Fibroblast of skin of back (primary cell): ENCODE measurements around the gene PPP1R18.
A peak's percentile ranks its signal among the peaks of the same experiment; 100 is the strongest.
"Not testable (repeated sequence)": the region's sequence is repeated elsewhere in the genome, so short reads cannot be mapped to it uniquely, and the experiment has no call there.

ENCODE experiments used
- DNase-seq: peaks from one replicate; pipeline ENCODE4 v3.0.0-alpha.2; 2013

Gene PPP1R18

GRCh38 chr6:30666300-30666699, 20.1 kb downstream of the PPP1R18 start:
- DNase-seq = not testable (repeated sequence)

- DNase-seq = no peak
Measured at GRCh38 chr6:30664994-30665767, 21.3 kb downstream of the PPP1R18 start.

DNA sequence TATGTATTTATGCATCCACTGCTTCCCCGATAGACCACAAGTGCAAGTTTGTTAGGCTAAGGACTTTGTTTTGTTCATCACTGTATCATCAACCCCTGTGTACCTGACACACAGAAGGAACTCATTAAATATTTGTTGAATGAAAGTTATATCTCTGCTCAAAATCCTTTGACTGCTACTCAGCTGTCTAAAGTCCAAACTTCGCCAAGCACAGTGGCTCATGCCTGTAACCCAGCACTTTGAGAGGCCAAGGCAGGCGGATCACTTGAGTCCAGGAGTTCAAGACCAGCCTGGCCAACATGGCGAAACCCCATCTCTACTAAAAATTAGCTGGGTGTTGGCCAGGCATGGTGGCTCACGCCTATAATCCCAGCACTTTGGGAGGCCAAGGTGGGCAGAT, 28.5 kb downstream of the PPP1R18 start:
- not testable (repeated sequence) for DNase-seq

GRCh38 chr6:30657454-30657853, 29.0 kb downstream of the PPP1R18 start:
- DNase-seq = no peak

- DNase-seq = no peak
Measured at GRCh38 chr6:30656513-30656912, 29.9 kb downstream of the PPP1R18 start.

GRCh38 chr6:30655743-30656094, 30.7 kb downstream of the PPP1R18 start:
- DNase-seq = no peak

GRCh38 chr6:30654798-30655742, 31.4 kb downstream of the PPP1R18 start:
- DNase-seq = no peak

- no peak for DNase-seq
Measured at GRCh38 chr6:30651143-30651542, 35.3 kb downstream of the PPP1R18 start.

DNA sequence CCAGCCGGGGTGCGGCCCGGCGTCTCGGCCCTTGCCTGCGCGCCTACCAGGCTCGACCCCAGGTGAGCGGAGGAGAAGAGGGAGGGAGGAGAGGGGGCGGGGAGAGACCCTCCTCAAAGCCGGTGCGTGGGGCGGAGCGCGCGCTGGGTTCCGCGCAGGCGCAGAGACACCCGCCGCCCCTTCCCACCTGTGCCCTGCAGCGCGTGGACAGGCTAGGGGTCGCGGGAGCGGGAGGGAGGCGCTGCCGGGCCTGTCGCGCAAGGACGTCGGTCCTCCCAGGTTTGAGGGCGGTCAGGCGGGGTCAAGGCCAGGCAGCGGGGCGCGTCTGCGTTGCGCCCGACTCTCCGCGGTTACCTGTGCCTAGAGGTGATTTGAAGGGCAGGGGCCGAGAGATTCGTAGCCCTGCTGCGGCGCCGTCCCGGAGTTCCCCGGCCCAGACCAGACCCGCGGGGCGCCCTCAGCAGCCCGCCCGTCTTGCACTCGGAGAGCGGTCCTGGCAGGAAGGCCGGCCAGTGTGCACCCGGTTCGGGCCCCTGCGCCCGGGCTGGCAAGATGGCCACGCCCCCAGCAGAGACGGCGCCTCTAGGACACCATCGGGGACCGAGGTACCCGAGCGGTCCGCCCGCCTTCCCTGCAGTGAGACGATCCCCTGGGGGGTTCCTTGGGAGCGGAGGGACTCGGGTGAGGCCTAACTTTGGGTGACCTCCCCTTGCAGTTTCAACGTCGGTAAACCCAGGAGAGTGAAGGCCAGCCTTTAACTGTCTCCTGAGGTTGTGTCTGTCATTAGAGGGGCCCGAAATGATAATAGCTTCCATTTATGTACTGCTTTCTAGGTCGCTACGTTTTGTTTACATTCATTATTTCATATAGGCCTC, 39.0 kb downstream of the PPP1R18 start:
- DNase-seq = peak; percentile 65

GRCh38 chr6:30646450-30647241, 39.8 kb downstream of the PPP1R18 start, which contains the start of gene C6orf136:
C6orf136 (plus strand) TSS chr6:30647133; CDS start chr6:30647232, 99 bp downstream.
- DNase-seq = peak; percentile 89

GRCh38 chr6:30645989-30646388, 40.5 kb downstream of the PPP1R18 start:
- DNase-seq = no peak

DNA sequence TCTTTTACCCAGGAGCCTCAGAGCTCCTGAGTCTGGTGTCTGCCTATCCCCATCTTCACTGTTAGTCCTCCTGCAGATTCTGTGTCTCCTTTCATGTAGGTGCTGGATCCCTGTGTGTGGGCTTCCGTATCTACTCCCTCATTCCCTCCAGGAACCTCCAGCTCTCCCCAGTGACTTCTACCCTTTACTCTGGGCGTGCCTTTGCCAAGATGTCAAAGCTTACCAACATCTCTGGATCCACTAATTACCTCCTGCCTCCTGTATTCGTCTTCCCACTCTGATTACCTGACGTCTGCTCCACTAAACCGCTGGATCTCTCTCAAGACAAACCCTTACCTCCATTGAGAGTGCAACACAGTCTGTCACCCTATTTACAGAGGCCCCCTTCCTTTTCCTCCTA, 41.7 kb downstream of the PPP1R18 start:
- DNase-seq = no peak

DNA sequence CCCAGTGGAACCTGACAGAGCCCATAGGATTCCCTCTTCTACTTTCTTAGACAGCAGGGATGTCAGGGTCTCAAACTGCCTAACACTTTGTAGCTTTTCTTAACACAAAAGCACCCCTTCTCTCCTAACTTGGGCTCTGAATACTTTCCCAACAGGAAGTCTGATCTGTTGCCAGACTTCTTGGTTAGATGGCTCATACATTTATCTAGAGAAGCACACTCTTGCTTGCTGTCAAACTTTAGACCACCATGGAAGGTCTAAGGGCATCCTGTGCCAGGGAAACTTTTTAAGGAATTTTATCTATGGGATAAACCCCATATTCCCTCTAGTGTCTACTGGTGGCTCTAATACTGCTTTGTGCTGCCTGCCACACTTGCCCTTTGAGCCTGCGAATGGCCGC, 42.8 kb downstream of the PPP1R18 start:
- DNase-seq = no peak

- no peak for DNase-seq
Measured at GRCh38 chr6:30641048-30641447, 45.4 kb downstream of the PPP1R18 start.

DNA sequence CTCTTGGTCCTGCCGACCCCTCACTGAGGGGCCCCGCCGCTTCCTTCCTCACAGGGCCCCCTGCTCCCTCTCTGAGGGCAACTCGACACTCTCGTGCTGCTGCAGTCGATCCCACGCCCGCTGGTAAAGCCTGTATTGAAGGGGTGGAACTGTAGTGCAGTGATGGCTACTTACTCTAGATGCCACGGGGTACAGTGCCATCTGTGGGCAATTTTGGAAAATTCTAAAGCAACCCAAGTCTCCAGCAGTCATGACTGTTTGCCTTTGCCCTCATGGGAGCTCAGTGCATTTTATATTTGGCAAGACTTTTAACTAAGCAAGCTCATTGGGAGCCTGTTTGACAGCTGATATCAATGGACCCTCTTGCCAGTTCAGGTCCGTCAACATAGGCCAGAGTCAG, 46.0 kb downstream of the PPP1R18 start:
- no peak for DNase-seq

DNA sequence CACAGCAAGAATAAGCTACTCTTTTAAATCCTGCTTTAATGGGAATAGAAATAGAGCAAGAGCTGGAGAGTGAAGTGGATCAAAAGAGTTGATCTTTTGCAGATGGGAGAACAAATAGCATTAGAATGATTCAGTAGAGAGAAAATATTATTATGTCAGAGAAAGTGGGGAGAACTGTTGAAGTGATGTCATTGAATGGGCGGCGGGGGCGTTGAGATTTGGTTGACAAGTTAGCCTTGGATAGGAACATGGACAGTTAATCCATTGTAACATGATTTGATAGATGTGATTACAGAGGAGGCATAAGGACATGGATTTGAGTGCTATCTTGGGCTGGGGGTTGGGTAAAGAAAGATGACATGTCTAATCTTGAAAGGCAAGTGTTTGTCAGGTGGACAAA, 50.6 kb downstream of the PPP1R18 start:
- DNase-seq = no peak

- DNase-seq = peak; percentile 81
Measured at GRCh38 chr6:30626484-30627366, 59.7 kb downstream of the PPP1R18 start, which contains the start of gene ATAT1. ATAT1 (plus strand) TSS chr6:30626874.
